ENCODE results near the gene PTPRM.

DNA sequence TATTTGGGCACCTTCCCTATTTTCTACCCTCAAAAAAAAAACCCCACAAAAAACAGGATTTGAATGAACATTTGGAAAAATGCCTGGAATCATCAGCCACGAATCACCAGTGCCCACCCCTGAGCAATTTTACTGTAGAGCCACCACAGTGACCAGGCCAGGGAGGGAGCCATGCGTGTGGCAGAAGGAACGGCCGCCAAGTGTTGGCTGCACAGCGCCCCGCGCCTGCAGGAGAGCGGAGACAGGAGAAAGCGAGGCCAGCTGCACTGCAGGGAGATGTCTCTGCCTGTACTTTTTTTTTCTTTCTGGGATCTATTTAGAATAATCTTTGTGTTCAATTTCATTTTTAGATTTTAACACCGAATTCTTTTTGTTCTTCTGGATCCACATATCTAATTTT, 772.8 kb downstream of the PTPRM start:
- no peak for TF ChIP-seq SP1 (IDR thresholded peaks at IDR 0.05; ENCODE audit: low read depth)
- no peak for TF ChIP-seq POLR2A (IDR thresholded peaks at IDR 0.05; ENCODE audit: borderline replicate concordance, extremely low read depth, insufficient read depth, insufficient read length)
- TF ChIP-seq, protein P1, sequence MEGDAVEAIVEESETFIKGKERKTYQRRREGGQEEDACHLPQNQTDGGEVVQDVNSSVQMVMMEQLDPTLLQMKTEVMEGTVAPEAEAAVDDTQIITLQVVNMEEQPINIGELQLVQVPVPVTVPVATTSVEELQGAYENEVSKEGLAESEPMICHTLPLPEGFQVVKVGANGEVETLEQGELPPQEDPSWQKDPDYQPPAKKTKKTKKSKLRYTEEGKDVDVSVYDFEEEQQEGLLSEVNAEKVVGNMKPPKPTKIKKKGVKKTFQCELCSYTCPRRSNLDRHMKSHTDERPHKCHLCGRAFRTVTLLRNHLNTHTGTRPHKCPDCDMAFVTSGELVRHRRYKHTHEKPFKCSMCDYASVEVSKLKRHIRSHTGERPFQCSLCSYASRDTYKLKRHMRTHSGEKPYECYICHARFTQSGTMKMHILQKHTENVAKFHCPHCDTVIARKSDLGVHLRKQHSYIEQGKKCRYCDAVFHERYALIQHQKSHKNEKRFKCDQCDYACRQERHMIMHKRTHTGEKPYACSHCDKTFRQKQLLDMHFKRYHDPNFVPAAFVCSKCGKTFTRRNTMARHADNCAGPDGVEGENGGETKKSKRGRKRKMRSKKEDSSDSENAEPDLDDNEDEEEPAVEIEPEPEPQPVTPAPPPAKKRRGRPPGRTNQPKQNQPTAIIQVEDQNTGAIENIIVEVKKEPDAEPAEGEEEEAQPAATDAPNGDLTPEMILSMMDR (IDR thresholded peaks at IDR 0.05 in 2 of 3, conservative IDR thresholded peaks at IDR 0.05 in 1 of 3; ENCODE audit: borderline replicate concordance in 1 of 3, insufficient read depth in 1 of 3, low read depth in 2 of 3, low read length in 2 of 3) = no peak
- TF ChIP-seq, protein P2, sequence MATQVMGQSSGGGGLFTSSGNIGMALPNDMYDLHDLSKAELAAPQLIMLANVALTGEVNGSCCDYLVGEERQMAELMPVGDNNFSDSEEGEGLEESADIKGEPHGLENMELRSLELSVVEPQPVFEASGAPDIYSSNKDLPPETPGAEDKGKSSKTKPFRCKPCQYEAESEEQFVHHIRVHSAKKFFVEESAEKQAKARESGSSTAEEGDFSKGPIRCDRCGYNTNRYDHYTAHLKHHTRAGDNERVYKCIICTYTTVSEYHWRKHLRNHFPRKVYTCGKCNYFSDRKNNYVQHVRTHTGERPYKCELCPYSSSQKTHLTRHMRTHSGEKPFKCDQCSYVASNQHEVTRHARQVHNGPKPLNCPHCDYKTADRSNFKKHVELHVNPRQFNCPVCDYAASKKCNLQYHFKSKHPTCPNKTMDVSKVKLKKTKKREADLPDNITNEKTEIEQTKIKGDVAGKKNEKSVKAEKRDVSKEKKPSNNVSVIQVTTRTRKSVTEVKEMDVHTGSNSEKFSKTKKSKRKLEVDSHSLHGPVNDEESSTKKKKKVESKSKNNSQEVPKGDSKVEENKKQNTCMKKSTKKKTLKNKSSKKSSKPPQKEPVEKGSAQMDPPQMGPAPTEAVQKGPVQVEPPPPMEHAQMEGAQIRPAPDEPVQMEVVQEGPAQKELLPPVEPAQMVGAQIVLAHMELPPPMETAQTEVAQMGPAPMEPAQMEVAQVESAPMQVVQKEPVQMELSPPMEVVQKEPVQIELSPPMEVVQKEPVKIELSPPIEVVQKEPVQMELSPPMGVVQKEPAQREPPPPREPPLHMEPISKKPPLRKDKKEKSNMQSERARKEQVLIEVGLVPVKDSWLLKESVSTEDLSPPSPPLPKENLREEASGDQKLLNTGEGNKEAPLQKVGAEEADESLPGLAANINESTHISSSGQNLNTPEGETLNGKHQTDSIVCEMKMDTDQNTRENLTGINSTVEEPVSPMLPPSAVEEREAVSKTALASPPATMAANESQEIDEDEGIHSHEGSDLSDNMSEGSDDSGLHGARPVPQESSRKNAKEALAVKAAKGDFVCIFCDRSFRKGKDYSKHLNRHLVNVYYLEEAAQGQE (IDR thresholded peaks at IDR 0.05; ENCODE audit: low read depth) = no peak
- no peak for TF ChIP-seq SIN3A (IDR thresholded peaks at IDR 0.05; ENCODE audit: low read depth)
- no peak for TF ChIP-seq EZH2phosphoT487 (IDR thresholded peaks at IDR 0.05; ENCODE audit: borderline replicate concordance)
- TF ChIP-seq, protein P3, sequence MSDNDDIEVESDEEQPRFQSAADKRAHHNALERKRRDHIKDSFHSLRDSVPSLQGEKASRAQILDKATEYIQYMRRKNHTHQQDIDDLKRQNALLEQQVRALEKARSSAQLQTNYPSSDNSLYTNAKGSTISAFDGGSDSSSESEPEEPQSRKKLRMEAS (IDR thresholded peaks at IDR 0.05) = no peak

Data from HCT116 (cell line).